IMR-90 (cell line): ENCODE results near the gene AAR2. TPM values are rescaled to one million over a fixed set of nuclear protein-coding genes. Genes with fewer than 3 reads are reported as not detected.

Experiments
- ATAC-seq: fragments of 200-7000 bp; cut with Tn5 transposase; 2 replicates; pipeline ENCODE4 v1.9.1; 2020; ENCODE audit warnings: low read depth, mild to moderate bottlenecking, moderate library complexity
- BruUV-seq: library from RNA; stranded (reverse); fragments of 400-500 nt; replicated peaks from 2 replicates; lab custom pipeline; 2021; lab: Mats Ljungman, UMichigan
- CTCF ChIA-PET: fragments of 300-600 bp; formaldehyde crosslinking; extraction: SDS; loops from one replicate; lab custom pipeline; 2021; ENCODE audit warnings: antibody characterized with exemption; lab: Yijun Ruan, JAX
- POLR2A ChIA-PET: fragments of 300-600 bp; sonication (Branson Sonifier 250); formaldehyde crosslinking; loops from one replicate; lab custom pipeline; 2022; ENCODE audit warnings: antibody characterized with exemption; ENCODE audit not compliant: unreplicated experiment; lab: Charles Lee
- DNase-seq: peaks from one replicate; pipeline ENCODE4 v3.0.0; 2013
- H2AFZ ChIP-seq: replicated peaks from 2 replicates; pipeline ENCODE3; 2013; ENCODE audit warnings: low read length, mild to moderate bottlenecking; ENCODE audit not compliant: poor library complexity
- H2AK5ac ChIP-seq: 2 replicates; pipeline ENCODE4 v1.6.1; 2013; ENCODE audit warnings: low read depth, low read length, inconsistent platforms
- H2AK9ac ChIP-seq: replicated peaks from 2 replicates; pipeline ENCODE3; 2013; ENCODE audit warnings: mild to moderate bottlenecking, low read depth, low read length, moderate library complexity; ENCODE audit not compliant: poor library complexity
- H2BK120ac ChIP-seq: 2 replicates; pipeline ENCODE4 v1.6.1; 2013; ENCODE audit warnings: low read depth, low read length, inconsistent platforms
- H2BK15ac ChIP-seq: 3 replicates; pipeline ENCODE4 v1.6.1; 2013; ENCODE audit warnings: low read depth, low read length, inconsistent platforms
- H2BK20ac ChIP-seq: 2 replicates; pipeline ENCODE4 v1.6.1; 2013; ENCODE audit warnings: low read depth, mild to moderate bottlenecking, inconsistent platforms, low read length, moderate library complexity
- H2BK5ac ChIP-seq: 2 replicates; pipeline ENCODE4 v1.6.1; 2013; ENCODE audit warnings: mild to moderate bottlenecking, low read depth, low read length, inconsistent platforms; ENCODE audit not compliant: poor library complexity, severe bottlenecking
- H3K14ac ChIP-seq: replicated peaks from 2 replicates; pipeline ENCODE4 v1.6.1; 2013; ENCODE audit warnings: low read depth, low read length, inconsistent platforms
- H3K18ac ChIP-seq: 2 replicates; pipeline ENCODE4 v1.6.1; 2013; ENCODE audit warnings: low read depth, low read length, control low read depth
- H3K23ac ChIP-seq: 2 replicates; pipeline ENCODE4 v1.6.1; 2013; ENCODE audit warnings: low read depth, low read length, inconsistent platforms
- H3K27ac ChIP-seq: 2 replicates; pipeline ENCODE4 v1.5.1; 2013; ENCODE audit warnings: mild to moderate bottlenecking, control low read depth, low read length; ENCODE audit not compliant: insufficient read depth
- H3K27me3 ChIP-seq: 2 replicates; pipeline ENCODE4 v1.6.1; 2013; ENCODE audit warnings: low read length; ENCODE audit not compliant: control insufficient read depth, insufficient read depth
- H3K36me3 ChIP-seq: 2 replicates; pipeline ENCODE4 v1.6.1; 2013; ENCODE audit warnings: low read length, mixed read lengths; ENCODE audit not compliant: control insufficient read depth, insufficient read depth
- H3K4ac ChIP-seq: 2 replicates; pipeline ENCODE4 v1.6.1; 2013; ENCODE audit warnings: low read depth, low read length, inconsistent platforms
- H3K4me1 ChIP-seq: 2 replicates; pipeline ENCODE4 v1.6.1; 2013; ENCODE audit warnings: low read length, mixed read lengths; ENCODE audit not compliant: control insufficient read depth, insufficient read depth
- H3K4me2 ChIP-seq: 2 replicates; pipeline ENCODE4 v1.6.1; 2013; ENCODE audit warnings: low read depth, mild to moderate bottlenecking, control low read depth, low read length, moderate library complexity
- H3K4me3 ChIP-seq: 2 replicates; pipeline ENCODE4 v1.5.1; 2013; ENCODE audit warnings: low read depth, mild to moderate bottlenecking, control low read depth, low read length, moderate library complexity; ENCODE audit not compliant: insufficient read depth
- H3K56ac ChIP-seq: 2 replicates; pipeline ENCODE4 v1.6.1; 2013; ENCODE audit warnings: low read length, inconsistent platforms; ENCODE audit not compliant: insufficient read depth; ENCODE audit errors: extremely low read depth
- H3K79me1 ChIP-seq, 2 experiments: 2 replicates each; pipeline ENCODE4 v1.6.1; 2013; ENCODE audit warnings: low read length in 2 of 2, inconsistent platforms in 1 of 2, low read depth in 1 of 2
- H3K9ac ChIP-seq: 2 replicates; pipeline ENCODE4 v1.6.1; 2013; ENCODE audit warnings: low read depth, low read length, control low read depth
- H3K9me1 ChIP-seq: 2 replicates; pipeline ENCODE4 v1.6.1; 2013; ENCODE audit warnings: low read length, inconsistent platforms; ENCODE audit not compliant: insufficient read depth
- H3K9me3 ChIP-seq: 2 replicates; pipeline ENCODE4 v1.6.1; 2013; ENCODE audit warnings: low read length; ENCODE audit not compliant: control insufficient read depth, insufficient read depth
- H4K20me1 ChIP-seq: 2 replicates; pipeline ENCODE4 v1.6.1; 2013; ENCODE audit warnings: low read length, inconsistent platforms; ENCODE audit not compliant: insufficient read depth
- H4K5ac ChIP-seq: 2 replicates; pipeline ENCODE4 v1.6.1; 2013; ENCODE audit warnings: mild to moderate bottlenecking, low read depth, low read length, control low read depth
- H4K8ac ChIP-seq, 2 experiments: 2 replicates each; pipeline ENCODE4 v1.6.1; 2013; ENCODE audit warnings: low read depth in 2 of 2, low read length in 2 of 2, control low read depth in 1 of 2, inconsistent platforms in 1 of 2
- H4K91ac ChIP-seq: 2 replicates; pipeline ENCODE4 v1.6.1; 2013; ENCODE audit warnings: low read depth, low read length, inconsistent platforms; ENCODE audit not compliant: insufficient read depth
- CEBPB ChIP-seq: IDR thresholded peaks from 2 replicates; pipeline ENCODE4 v1.6.1; 2012; ENCODE audit warnings: low read depth, low read length, improper control_type of control experiment
- MAFK ChIP-seq: IDR thresholded peaks from 2 replicates; pipeline ENCODE4 v1.6.1; 2012; ENCODE audit warnings: low read depth, low read length, improper control_type of control experiment
- WGBS, 2 experiments: methylation state at CpG; one replicate each; pipeline versions ENCODE4 v1.1.5 to v1.1.7; 2013; ENCODE audit warnings: missing lambda C conversion rate in 2 of 2; ENCODE audit not compliant: insufficient read length in 1 of 2; ENCODE audit errors: extremely low coverage in 2 of 2; 5-methylcytosine and 5-hydroxymethylcytosine counted together
- dilution Hi-C: fragments of 300-500 bp; cut with HindIII; formaldehyde crosslinking; loops from one replicate; pipeline ENCODE4 v1.14.3; 2018; ENCODE audit warnings: low sequenced_read_pairs; ENCODE audit not compliant: unreplicated experiment
- in situ Hi-C: fragments of 300-500 bp; cut with MboI; formaldehyde crosslinking; loops from 3 replicates; pipeline ENCODE4 v1.14.3; 2019; ENCODE audit warnings: low sequenced_read_pairs, inconsistent platforms, mixed read lengths
- intact Hi-C: fragments of 100-400 bp; cut with micrococcal nuclease; formaldehyde crosslinking; loops from 2 replicates; pipeline ENCODE4 v1.10.0; 2022
- polyA plus RNA-seq, 3 experiments: library from polyadenylated mRNA; depleted of rRNA; stranded (reverse); fragments of >200 nt; gene quantifications; 2 replicates each; pipeline ENCODE4 v1.2.3, GENCODE V29; 2012; ENCODE audit warnings: low replicate concordance in 1 of 3
- total RNA-seq: library from RNA; depleted of rRNA; stranded (reverse); fragments of >200 nt; gene quantifications from 2 replicates; pipeline ENCODE4 v1.2.3, GENCODE V29; 2012

The AAR2 gene
- total and polyA plus RNA-seq, 2 of the 4 experiments (the other 2 are of a cell fraction) = 28.2 to 35.8 TPM

- H2BK120ac ChIP-seq = no peak overlapping the region
- H4K5ac ChIP-seq = no peak overlapping the region
- no peak overlapping the region for H2BK5ac ChIP-seq
- H2AK9ac ChIP-seq = no peak overlapping the region
- H3K4me3 ChIP-seq = no peak overlapping the region
- no peak overlapping the region for H3K14ac ChIP-seq
- intact Hi-C loops = no loop called here
- H3K36me3 ChIP-seq = no peaks in the 10 kb centered on the region
- no peak overlapping the region for H3K56ac ChIP-seq
- no peaks in the 10 kb centered on the region for H3K9me1 ChIP-seq
- dilution Hi-C loops = no loop called here
- H3K4me2 ChIP-seq = no peak overlapping the region
- H3K27ac ChIP-seq = no peak overlapping the region
- H2BK15ac ChIP-seq = no peak overlapping the region
- no peak overlapping the region for H2AK5ac ChIP-seq
- peak overlapping the region; percentile 21 for H2AFZ ChIP-seq
- in situ Hi-C loops = no loop called here
- H4K20me1 ChIP-seq = no peaks in the 10 kb centered on the region
- 75% methylated on average over 4 of the region's 11 CpGs; no CpG with 5 or more reads in 1 of the 2 experiments for WGBS, 2 experiments
- no peak overlapping the region for H4K91ac ChIP-seq
- ATAC-seq = no peak
- no peaks in the 10 kb centered on the region for H3K79me1 ChIP-seq
- no peak overlapping the region for H3K18ac ChIP-seq
- POLR2A ChIA-PET = no interaction called here
- no peak overlapping the region for H3K4ac ChIP-seq
- H2BK20ac ChIP-seq = no peak overlapping the region
- H3K9me3 ChIP-seq = no peaks in the 10 kb centered on the region
- TF ChIP-seq CEBPB = no peak
- TF ChIP-seq MAFK = no peak
- no peaks in the 10 kb centered on the region for H3K4me1 ChIP-seq
- no TSS peak for BruUV-seq
- CTCF ChIA-PET = no interaction called here
- no peak for DNase-seq
- peaks cover 51% of the 10 kb centered on the region for H3K27me3 ChIP-seq
- no peak overlapping the region for H3K23ac ChIP-seq
- no peak overlapping the region for H4K8ac ChIP-seq
- H3K9ac ChIP-seq = no peak overlapping the region
Measured at GRCh38 chr20:36298795-36299339, 62.6 kb downstream of the AAR2 start.
